SU-DHL-6 (cell line): ENCODE measurements around the gene FOXP4.

ENCODE experiments used
- H2AFZ ChIP-seq: fragments of 200-600 bp; sonication (generic); 2 replicates; pipeline ENCODE4 v1.6.1; 2014; ENCODE audit warnings: low read depth, mild to moderate bottlenecking, moderate library complexity, mixed read lengths, antibody characterized with exemption, low read length; ENCODE audit not compliant: severe bottlenecking
- H3F3A ChIP-seq: fragments of 200-600 bp; shearing (Covaris generic); 2 replicates; pipeline ENCODE4 v1.6.0; 2016; ENCODE audit warnings: antibody characterized with exemption, mild to moderate bottlenecking; ENCODE audit not compliant: insufficient read depth
- H3K27ac ChIP-seq: fragments of 200-600 bp; sonication (generic); 2 replicates; pipeline ENCODE4 v1.5.1; 2016; ENCODE audit warnings: low read depth, mild to moderate bottlenecking, low read length, moderate library complexity, mixed read lengths
- H3K27me3 ChIP-seq: fragments of 200-600 bp; sonication (generic), shearing (Covaris generic); 2 replicates; pipeline ENCODE4 v1.6.0; 2014; ENCODE audit warnings: mild to moderate bottlenecking, low read length
- H3K36me3 ChIP-seq: fragments of 200-600 bp; sonication (generic); 2 replicates; pipeline ENCODE4 v1.6.1; 2014; ENCODE audit warnings: mild to moderate bottlenecking, low read length, mixed read lengths
- H3K4me2 ChIP-seq: fragments of 300-600, 200-600 bp; shearing (Covaris generic), sonication (generic); 2 replicates; pipeline ENCODE4 v1.6.0; 2014; ENCODE audit warnings: low read length, low read depth, mild to moderate bottlenecking; ENCODE audit not compliant: poor library complexity, severe bottlenecking
- H3K4me3 ChIP-seq: fragments of 200-600 bp; sonication (generic); 2 replicates; pipeline ENCODE4 v1.5.1; 2014; ENCODE audit warnings: antibody characterized with exemption, low read length, mild to moderate bottlenecking, mixed read lengths; ENCODE audit not compliant: insufficient read depth, poor library complexity, severe bottlenecking
- H3K79me2 ChIP-seq: fragments of 200-600 bp; sonication (generic); 2 replicates; pipeline ENCODE4 v1.6.1; 2014; ENCODE audit warnings: mild to moderate bottlenecking, low read length, moderate library complexity; ENCODE audit not compliant: insufficient read depth
- H3K9ac ChIP-seq: fragments of 200-600 bp; sonication (generic); 2 replicates; pipeline ENCODE4 v1.7.0; 2014; ENCODE audit warnings: mild to moderate bottlenecking, low read length
- H3K9me2 ChIP-seq: fragments of 200-600 bp; sonication (generic); replicated peaks from 2 replicates; pipeline ENCODE4 v1.6.1; 2014; ENCODE audit warnings: low read length; ENCODE audit not compliant: insufficient read depth
- H3K9me3 ChIP-seq: fragments of 200-600 bp; sonication (generic); 2 replicates; pipeline ENCODE4 v1.6.1; 2014; ENCODE audit warnings: low read length, mixed read lengths; ENCODE audit not compliant: insufficient read depth
- H4K20me1 ChIP-seq: fragments of 200-600 bp; sonication (generic); 2 replicates; pipeline ENCODE4 v1.6.1; 2014; ENCODE audit warnings: low read depth, mild to moderate bottlenecking, antibody characterized with exemption, low read length, moderate library complexity, mixed read lengths
- EZH2phosphoT487 ChIP-seq: fragments of 200-600 bp; sonication (generic), shearing (Covaris generic); conservative IDR thresholded peaks from 2 replicates; pipeline ENCODE4 v1.6.1; 2018; ENCODE audit warnings: mild to moderate bottlenecking, antibody characterized with exemption, low read length, moderate library complexity, mixed read lengths
- TF ChIP-seq, protein P1 (sequence below): fragments of 200-600 bp; sonication (generic); IDR thresholded peaks from one replicate; pipeline ENCODE4 v1.5.1; 2017; ENCODE audit warnings: antibody characterized with exemption, mild to moderate bottlenecking, low read length, moderate library complexity; ENCODE audit not compliant: insufficient read depth, poor library complexity, severe bottlenecking

Gene FOXP4

DNA sequence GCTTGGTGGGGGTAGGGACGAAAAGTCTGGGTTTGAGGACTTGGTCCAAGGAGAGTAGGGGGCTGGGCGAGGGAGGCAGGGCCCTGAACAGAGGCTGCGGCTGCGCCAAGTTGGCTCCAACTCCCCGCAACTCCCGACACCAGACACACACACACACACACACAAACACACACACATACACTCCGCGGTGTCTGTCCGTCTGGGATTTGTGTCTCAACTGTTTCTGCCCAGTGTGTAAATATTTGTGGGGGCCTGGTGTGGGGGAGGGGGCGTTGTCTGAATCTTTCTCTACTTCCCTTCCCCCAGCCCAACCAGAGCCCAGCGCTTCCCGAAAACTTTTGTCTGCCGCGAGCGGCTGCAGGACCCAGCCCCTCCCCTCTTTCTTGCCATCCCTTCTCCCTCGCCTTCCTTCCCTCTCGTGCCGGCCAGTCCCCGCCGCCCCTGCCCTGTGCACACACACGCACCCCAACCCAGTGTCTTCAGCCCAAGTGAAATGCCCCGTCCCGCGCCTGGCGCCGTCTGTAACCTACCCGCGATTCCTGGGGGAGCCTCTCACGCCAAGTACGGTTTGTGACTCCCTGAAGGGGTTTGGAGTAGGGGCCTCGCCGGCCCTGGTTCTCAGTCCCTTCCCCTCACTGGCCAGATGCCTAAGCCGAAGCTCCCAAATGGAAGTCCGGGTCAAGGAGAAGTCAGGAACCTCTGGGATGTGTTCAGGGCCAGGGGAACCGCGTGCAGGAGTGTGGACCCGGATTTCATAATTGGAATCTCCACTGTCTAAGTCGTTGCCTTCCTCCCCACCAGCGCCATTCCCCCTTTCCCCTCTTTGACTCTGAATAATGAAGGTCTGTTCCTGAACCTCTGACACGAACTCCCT is 93.0 kb downstream of the FOXP4 start:
- H3K27me3 ChIP-seq, result no peaks in the 10 kb centered on the region
- H4K20me1 ChIP-seq, result no peaks in the 10 kb centered on the region
- H3K9ac ChIP-seq, result no peak overlapping the region
- H3F3A ChIP-seq, result no peaks in the 10 kb centered on the region
- no peak overlapping the region for H3K27ac ChIP-seq
- no peak overlapping the region for H3K4me2 ChIP-seq
- no peak overlapping the region for H3K4me3 ChIP-seq
- H2AFZ ChIP-seq, result no peak overlapping the region
- TF ChIP-seq, protein P1, sequence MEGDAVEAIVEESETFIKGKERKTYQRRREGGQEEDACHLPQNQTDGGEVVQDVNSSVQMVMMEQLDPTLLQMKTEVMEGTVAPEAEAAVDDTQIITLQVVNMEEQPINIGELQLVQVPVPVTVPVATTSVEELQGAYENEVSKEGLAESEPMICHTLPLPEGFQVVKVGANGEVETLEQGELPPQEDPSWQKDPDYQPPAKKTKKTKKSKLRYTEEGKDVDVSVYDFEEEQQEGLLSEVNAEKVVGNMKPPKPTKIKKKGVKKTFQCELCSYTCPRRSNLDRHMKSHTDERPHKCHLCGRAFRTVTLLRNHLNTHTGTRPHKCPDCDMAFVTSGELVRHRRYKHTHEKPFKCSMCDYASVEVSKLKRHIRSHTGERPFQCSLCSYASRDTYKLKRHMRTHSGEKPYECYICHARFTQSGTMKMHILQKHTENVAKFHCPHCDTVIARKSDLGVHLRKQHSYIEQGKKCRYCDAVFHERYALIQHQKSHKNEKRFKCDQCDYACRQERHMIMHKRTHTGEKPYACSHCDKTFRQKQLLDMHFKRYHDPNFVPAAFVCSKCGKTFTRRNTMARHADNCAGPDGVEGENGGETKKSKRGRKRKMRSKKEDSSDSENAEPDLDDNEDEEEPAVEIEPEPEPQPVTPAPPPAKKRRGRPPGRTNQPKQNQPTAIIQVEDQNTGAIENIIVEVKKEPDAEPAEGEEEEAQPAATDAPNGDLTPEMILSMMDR, result no peak
- TF ChIP-seq EZH2phosphoT487, result no peak
- no peaks in the 10 kb centered on the region for H3K79me2 ChIP-seq
- H3K9me3 ChIP-seq, result no peaks in the 10 kb centered on the region
- no peaks in the 10 kb centered on the region for H3K9me2 ChIP-seq
- no peaks in the 10 kb centered on the region for H3K36me3 ChIP-seq

DNA sequence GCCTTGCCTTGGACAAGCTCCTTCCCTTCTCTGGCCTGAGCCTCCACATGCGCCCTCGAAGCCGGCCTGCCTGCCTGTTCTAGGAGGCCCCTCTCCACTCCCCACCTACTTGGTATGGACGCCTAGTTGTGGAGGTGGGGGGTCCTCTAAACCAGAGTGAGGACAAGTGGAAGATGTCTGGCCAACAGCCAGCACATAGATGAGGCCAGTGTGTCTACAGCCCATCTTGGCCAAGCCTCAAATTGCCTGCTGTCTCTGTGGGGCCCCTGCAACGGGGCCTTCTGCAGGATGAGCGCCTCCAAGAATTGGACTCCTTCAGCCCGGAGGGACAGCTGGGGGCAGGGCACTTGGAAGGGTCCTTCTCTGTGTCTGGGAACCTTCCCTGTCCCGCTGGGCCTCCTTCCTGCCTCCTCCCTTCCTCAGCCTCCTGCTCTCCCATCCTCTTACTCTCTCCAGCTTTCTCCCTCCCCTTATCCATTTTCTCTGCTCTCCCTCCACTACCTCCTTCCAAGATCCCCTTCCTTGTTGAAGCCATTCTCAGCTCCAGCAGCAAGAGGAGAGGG is 93.7 kb downstream of the FOXP4 start:
- H3K27ac ChIP-seq, result no peak overlapping the region
- H3K36me3 ChIP-seq, result no peaks in the 10 kb centered on the region
- no peaks in the 10 kb centered on the region for H3K9me2 ChIP-seq
- no peak overlapping the region for H3K4me3 ChIP-seq
- no peaks in the 10 kb centered on the region for H3K79me2 ChIP-seq
- no peak for TF ChIP-seq EZH2phosphoT487
- TF ChIP-seq, protein P1, result no peak
- H3K9ac ChIP-seq, result no peak overlapping the region
- no peaks in the 10 kb centered on the region for H4K20me1 ChIP-seq
- H3K27me3 ChIP-seq, result no peaks in the 10 kb centered on the region
- H3K9me3 ChIP-seq, result no peaks in the 10 kb centered on the region
- no peaks in the 10 kb centered on the region for H3F3A ChIP-seq
- H2AFZ ChIP-seq, result no peak overlapping the region
- H3K4me2 ChIP-seq, result no peak overlapping the region

DNA sequence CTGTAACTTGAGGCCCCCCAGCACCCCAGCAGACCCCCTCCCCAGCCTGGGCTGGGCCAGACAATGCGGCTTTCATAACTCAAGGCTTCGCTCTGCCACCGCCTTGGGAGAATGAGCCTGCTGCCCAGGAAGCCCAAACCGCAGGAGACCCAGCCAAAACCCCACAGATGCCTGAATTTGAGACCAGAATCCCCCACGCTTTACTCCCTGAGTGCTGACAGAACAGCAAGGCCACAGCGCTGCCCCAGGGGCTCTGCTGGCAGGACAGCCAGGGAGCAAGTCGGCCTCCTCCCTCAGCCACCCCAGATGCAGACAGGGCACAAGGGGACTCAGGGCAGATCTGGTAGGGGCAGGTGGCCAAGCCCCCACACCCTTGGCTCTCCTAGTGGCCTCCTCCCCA is 94.2 kb downstream of the FOXP4 start:
- H3K27ac ChIP-seq, result no peak overlapping the region
- no peak overlapping the region for H3K4me3 ChIP-seq
- H3K9ac ChIP-seq, result no peak overlapping the region
- H3K27me3 ChIP-seq, result no peaks in the 10 kb centered on the region
- no peak overlapping the region for H2AFZ ChIP-seq
- H3K79me2 ChIP-seq, result no peaks in the 10 kb centered on the region
- no peak for TF ChIP-seq EZH2phosphoT487
- no peaks in the 10 kb centered on the region for H3F3A ChIP-seq
- no peak overlapping the region for H3K4me2 ChIP-seq
- no peaks in the 10 kb centered on the region for H4K20me1 ChIP-seq
- no peaks in the 10 kb centered on the region for H3K9me2 ChIP-seq
- H3K36me3 ChIP-seq, result no peaks in the 10 kb centered on the region
- no peaks in the 10 kb centered on the region for H3K9me3 ChIP-seq

DNA sequence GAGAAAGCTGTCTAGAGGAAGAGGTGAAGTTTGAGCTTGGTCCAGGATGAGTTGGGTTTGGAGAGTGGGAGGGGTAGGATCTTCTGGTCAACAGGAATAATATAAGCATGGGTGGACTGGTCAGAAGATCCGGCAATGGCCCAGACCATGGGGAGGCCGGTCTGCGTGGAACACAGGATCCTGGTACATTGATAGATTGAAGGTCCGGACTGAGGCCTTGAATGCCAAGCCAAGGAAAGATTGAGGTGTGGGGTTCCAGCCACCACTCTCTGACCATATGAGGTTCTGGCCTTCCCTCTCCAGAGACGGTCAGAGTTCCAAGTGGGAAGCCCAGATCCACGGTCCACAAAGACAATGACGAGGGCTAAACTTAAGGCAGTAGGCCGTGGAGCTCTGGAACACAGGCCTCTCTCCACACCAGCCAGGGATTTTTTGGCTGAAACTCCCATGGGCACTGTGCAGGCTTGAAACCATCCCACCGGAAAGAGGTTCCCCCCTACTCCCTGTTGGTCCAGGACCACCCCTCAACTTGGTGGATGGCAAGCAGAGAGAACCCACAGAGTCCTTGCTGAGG is 95.3 kb downstream of the FOXP4 start:
- H3K79me2 ChIP-seq, result no peaks in the 10 kb centered on the region
- no peaks in the 10 kb centered on the region for H3F3A ChIP-seq
- no peak overlapping the region for H2AFZ ChIP-seq
- H3K9ac ChIP-seq, result no peak overlapping the region
- no peaks in the 10 kb centered on the region for H4K20me1 ChIP-seq
- H3K9me2 ChIP-seq, result no peaks in the 10 kb centered on the region
- no peak overlapping the region for H3K4me3 ChIP-seq
- no peak overlapping the region for H3K27ac ChIP-seq
- no peaks in the 10 kb centered on the region for H3K27me3 ChIP-seq
- H3K36me3 ChIP-seq, result no peaks in the 10 kb centered on the region
- no peak overlapping the region for H3K4me2 ChIP-seq
- H3K9me3 ChIP-seq, result no peaks in the 10 kb centered on the region
- TF ChIP-seq, protein P1, result no peak
- no peak for TF ChIP-seq EZH2phosphoT487
